ENCODE measurements around the gene ZBTB7A. TPM values are rescaled to one million over a fixed set of nuclear protein-coding genes. Genes with fewer than 3 reads are reported as not detected.

ZBTB7A gene
- total RNA-seq, 2 donors from 2014 or later, result 47.3 to 51.1 TPM

DNA sequence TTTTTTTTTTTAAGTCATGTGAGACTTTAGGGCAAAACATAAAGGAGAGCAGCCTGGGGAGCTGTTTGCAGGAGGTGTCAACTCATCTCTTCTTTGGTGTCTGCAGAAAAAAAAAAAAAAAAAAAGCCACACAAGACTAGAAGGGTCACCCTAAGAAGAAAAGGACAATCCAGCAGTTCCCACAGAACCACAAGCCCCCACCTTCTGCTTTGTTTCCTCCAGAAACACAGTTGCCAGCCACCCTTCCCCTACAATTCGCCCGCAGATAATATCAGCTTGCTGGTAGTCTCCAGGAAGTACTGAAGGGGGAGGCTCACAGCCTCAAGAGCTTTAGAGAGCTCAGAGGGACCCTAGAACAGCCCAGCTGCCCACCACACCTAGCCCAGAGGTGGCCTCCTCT, 22.3 kb upstream of the ZBTB7A start:
- H3K4me3 Mint-ChIP-seq, result peak overlapping the region; percentile 82
- peaks cover 27% of the 10 kb centered on the region for H3K4me1 Mint-ChIP-seq
- DNase-seq (peak in 1 of 3 donors; percentile 39), ATAC-seq (peak; percentile 74)
- no peaks in the 10 kb centered on the region for H3K9me3 ChIP-seq (ENCODE audit: control insufficient read depth, low read length, poor library complexity, severe bottlenecking)
- H3K27me3 Mint-ChIP-seq, result no peaks in the 10 kb centered on the region
- no peaks in the 10 kb centered on the region for H3K36me3 Mint-ChIP-seq (ENCODE audit: low read depth)
- peak overlapping the region; percentile 87 for H3K27ac Mint-ChIP-seq

GRCh38 chr19:4087787-4088679, 21.3 kb upstream of the ZBTB7A start:
- peak overlapping the region; percentile 82 for H3K4me3 Mint-ChIP-seq
- no peak for ATAC-seq
- H3K9me3 ChIP-seq (ENCODE audit: control insufficient read depth, low read length, poor library complexity, severe bottlenecking), result no peaks in the 10 kb centered on the region
- H3K27me3 Mint-ChIP-seq, result no peaks in the 10 kb centered on the region
- DNase-seq, result no peak
- H3K27ac Mint-ChIP-seq, result peak overlapping the region; percentile 87
- peaks cover 33% of the 10 kb centered on the region for H3K4me1 Mint-ChIP-seq
- H3K36me3 Mint-ChIP-seq (ENCODE audit: low read depth), result no peaks in the 10 kb centered on the region

GRCh38 chr19:4086411-4086867, 19.7 kb upstream of the ZBTB7A start:
- ATAC-seq (no peak), DNase-seq (no peak)
- no peaks in the 10 kb centered on the region for H3K27me3 Mint-ChIP-seq
- peak overlapping the region; percentile 66 for H3K27ac Mint-ChIP-seq
- H3K4me3 Mint-ChIP-seq, result peak overlapping the region; percentile 59
- H3K4me1 Mint-ChIP-seq, result peaks cover 35% of the 10 kb centered on the region
- H3K9me3 ChIP-seq (ENCODE audit: control insufficient read depth, low read length, poor library complexity, severe bottlenecking), result no peaks in the 10 kb centered on the region
- no peaks in the 10 kb centered on the region for H3K36me3 Mint-ChIP-seq (ENCODE audit: low read depth)

- Mint-ChIP-seq H3K36me3 (ENCODE audit: low read depth) (no peaks in the 10 kb centered on the region), H3K27me3 (no peaks in the 10 kb centered on the region), H3K4me3 (peak overlapping the region; percentile 76), H3K27ac (peak overlapping the region; percentile 72), H3K4me1 (peaks cover 35% of the 10 kb centered on the region)
- H3K9me3 ChIP-seq (ENCODE audit: control insufficient read depth, low read length, poor library complexity, severe bottlenecking), result no peaks in the 10 kb centered on the region
- ATAC-seq, result no peak
- no peak for DNase-seq
Observed at GRCh38 chr19:4084547-4084877, 17.8 kb upstream of the ZBTB7A start.

DNA sequence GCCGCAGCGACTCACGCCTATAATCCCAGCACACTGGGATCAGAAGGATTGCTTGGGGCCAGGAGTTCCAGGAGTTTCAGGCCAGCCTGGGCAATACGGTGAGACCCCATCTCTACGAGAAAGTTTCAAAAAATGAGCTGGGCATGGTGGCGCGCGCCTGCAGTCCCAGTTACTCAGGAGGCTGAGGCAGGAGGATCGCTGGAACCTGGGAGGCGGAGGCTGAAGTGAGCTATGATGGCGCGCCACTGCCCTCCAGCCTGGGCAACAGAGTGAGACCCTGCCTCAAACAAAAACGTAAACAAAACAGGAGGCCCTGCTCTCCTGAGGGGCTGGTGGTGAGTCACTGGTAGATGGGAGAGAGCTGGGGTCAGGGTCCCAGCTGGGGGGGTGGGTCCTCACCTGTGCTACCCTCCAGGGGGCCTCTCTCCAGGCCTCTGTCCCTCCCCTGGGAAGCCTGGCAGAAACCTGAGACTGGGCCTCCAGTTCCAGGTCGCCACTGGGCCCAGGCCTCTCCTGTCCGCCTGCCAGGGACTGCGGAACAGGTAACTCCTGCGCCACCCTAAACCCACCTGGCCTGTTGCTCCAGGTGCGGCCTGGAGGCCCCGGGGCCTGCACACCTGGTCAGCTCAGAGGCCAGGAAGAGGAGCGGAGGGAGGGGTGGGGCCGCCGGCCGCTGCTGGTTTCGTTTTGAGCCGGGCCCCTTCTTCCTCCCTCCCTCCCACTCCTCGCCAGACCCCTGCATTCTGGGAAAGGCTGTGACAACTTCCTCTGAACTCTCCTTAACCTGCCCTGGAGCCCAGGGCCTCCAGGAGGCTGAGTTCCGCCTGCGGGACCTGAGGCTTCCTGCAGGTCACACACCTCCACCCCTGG, 17.2 kb upstream of the ZBTB7A start:
- Mint-ChIP-seq H3K4me1 (peaks cover 32% of the 10 kb centered on the region), H3K36me3 (ENCODE audit: low read depth) (no peaks in the 10 kb centered on the region), H3K4me3 (peak overlapping the region; percentile 76), H3K27me3 (no peaks in the 10 kb centered on the region), H3K27ac (peak overlapping the region; percentile 72)
- no peaks in the 10 kb centered on the region for H3K9me3 ChIP-seq (ENCODE audit: control insufficient read depth, low read length, poor library complexity, severe bottlenecking)
- DNase-seq (no peak), ATAC-seq (peak; percentile 57)

GRCh38 chr19:4082172-4082571, 15.5 kb upstream of the ZBTB7A start:
- ATAC-seq (no peak), DNase-seq (no peak)
- no peaks in the 10 kb centered on the region for H3K9me3 ChIP-seq (ENCODE audit: control insufficient read depth, low read length, poor library complexity, severe bottlenecking)
- no peaks in the 10 kb centered on the region for H3K36me3 Mint-ChIP-seq (ENCODE audit: low read depth)
- H3K27ac Mint-ChIP-seq, result peak overlapping the region; percentile 53
- H3K4me1 Mint-ChIP-seq, result peaks cover 24% of the 10 kb centered on the region
- H3K27me3 Mint-ChIP-seq, result no peaks in the 10 kb centered on the region
- no peak overlapping the region for H3K4me3 Mint-ChIP-seq

- no peaks in the 10 kb centered on the region for H3K27me3 Mint-ChIP-seq
- H3K4me3 Mint-ChIP-seq, result no peak overlapping the region
- peak overlapping the region; percentile 16 for H3K27ac Mint-ChIP-seq
- no peaks in the 10 kb centered on the region for H3K9me3 ChIP-seq (ENCODE audit: control insufficient read depth, low read length, poor library complexity, severe bottlenecking)
- DNase-seq, result no peak
- peaks cover 24% of the 10 kb centered on the region for H3K4me1 Mint-ChIP-seq
- no peak for ATAC-seq
- no peaks in the 10 kb centered on the region for H3K36me3 Mint-ChIP-seq (ENCODE audit: low read depth)
Observed at GRCh38 chr19:4081441-4082129, 14.9 kb upstream of the ZBTB7A start.

DNA sequence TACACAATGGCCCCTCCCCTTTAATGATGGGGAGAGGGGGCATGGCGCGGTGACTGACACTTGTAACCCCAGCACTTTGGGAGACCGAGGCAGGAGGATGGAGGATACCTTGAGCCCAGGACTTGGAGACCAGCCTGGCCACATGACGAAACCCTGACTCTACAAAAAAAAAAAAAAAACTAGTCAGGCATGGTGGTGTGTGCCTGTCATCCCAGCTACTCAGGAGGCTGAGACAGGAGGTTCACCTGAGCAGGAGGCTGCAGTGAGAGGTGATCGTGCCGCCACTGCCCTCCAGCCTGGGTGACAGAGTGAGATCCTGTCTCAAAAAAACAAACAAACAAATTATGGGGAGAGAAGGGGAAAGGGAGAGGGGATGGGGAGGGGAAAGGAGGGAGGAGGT, 13.8 kb upstream of the ZBTB7A start:
- no peak for ATAC-seq
- H3K4me1 Mint-ChIP-seq, result peaks cover 18% of the 10 kb centered on the region
- DNase-seq, result no peak
- H3K27me3 Mint-ChIP-seq, result no peaks in the 10 kb centered on the region
- H3K36me3 Mint-ChIP-seq (ENCODE audit: low read depth), result no peaks in the 10 kb centered on the region
- H3K27ac Mint-ChIP-seq, result peak overlapping the region; percentile 74
- H3K9me3 ChIP-seq (ENCODE audit: control insufficient read depth, low read length, poor library complexity, severe bottlenecking), result no peaks in the 10 kb centered on the region
- H3K4me3 Mint-ChIP-seq, result no peak overlapping the region

DNA sequence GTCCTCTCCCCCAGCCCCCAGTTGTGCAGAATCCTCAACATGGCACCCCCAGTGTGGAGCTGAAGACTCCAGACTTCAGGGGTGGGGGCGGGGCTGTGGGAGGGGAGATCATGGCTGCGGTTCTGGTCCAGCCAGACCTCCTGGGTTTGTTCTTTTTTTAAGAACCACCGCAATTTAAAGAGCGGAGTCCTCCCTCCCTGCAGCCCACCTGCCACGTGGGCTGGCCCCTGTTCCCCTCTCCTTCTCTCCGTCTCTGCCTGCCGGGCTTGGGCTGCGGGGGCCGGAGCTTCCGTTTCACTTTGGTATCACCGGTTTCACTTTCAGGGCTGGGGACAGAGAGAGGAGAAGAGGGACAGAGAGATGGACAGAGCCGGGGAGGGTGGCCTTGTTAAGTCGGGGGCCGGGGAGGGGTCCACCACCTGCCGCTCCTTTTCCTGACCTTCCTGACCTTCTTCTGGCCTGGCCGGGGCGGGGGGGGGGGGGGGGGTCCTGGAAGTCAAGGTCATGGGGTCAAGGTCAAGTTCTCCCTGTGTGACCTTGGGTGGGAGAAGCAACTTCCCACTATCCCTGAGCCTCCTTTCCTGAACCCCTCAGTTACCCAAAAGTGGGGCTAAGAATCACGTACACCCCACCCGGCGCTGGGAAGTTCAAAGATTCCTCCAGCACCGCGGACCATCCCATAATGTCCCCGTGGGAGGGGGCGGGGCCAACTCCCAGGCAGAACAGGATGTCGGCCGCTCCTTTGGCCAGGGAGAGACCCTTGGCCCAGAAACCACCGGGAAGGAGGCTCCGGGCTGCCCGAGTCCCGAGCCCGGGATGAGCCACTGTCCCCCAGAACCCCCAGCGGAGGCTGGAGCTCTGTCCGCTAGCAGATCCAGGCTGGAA, 11.3 kb upstream of the ZBTB7A start:
- peaks cover 12% of the 10 kb centered on the region for H3K4me1 Mint-ChIP-seq
- no peaks in the 10 kb centered on the region for H3K27me3 Mint-ChIP-seq
- no peaks in the 10 kb centered on the region for H3K36me3 Mint-ChIP-seq (ENCODE audit: low read depth)
- DNase-seq, result no peak
- peak; percentile 66 for ATAC-seq
- peak overlapping the region; percentile 90 for H3K4me3 Mint-ChIP-seq
- H3K27ac Mint-ChIP-seq, result peak overlapping the region; percentile 78
- no peaks in the 10 kb centered on the region for H3K9me3 ChIP-seq (ENCODE audit: control insufficient read depth, low read length, poor library complexity, severe bottlenecking)

DNA sequence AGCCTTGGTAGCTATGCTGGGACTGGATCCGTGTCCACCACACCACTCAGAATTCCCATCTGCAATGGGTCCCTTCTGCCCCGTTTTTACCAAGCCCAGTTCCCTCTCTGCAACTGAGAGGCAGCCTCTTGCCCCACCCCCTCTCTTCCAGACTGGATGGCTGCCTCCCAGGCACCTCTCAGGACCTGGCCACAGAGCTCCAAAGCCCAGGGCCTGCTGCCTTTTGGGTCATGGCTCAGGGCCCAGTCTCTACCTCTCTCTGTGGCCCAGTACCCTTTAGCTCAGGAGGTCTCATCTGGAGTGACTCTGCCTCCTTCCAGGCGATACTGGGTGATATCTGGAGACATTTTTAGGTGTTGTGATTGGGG, 10.3 kb upstream of the ZBTB7A start:
- DNase-seq (no peak), ATAC-seq (no peak)
- Mint-ChIP-seq H3K27me3 (no peaks in the 10 kb centered on the region), H3K27ac (peak overlapping the region; percentile 78), H3K4me3 (no peak overlapping the region), H3K36me3 (ENCODE audit: low read depth) (no peaks in the 10 kb centered on the region), H3K4me1 (peaks cover 9% of the 10 kb centered on the region)
- no peaks in the 10 kb centered on the region for H3K9me3 ChIP-seq (ENCODE audit: control insufficient read depth, low read length, poor library complexity, severe bottlenecking)

- peaks cover 9% of the 10 kb centered on the region for H3K4me1 Mint-ChIP-seq
- H3K4me3 Mint-ChIP-seq, result peak overlapping the region; percentile 50
Observed at GRCh38 chr19:4075373-4075772, 8.7 kb upstream of the ZBTB7A start.

GRCh38 chr19:4071610-4072009, 4.9 kb upstream of the ZBTB7A start:
- DNase-seq (no peak), ATAC-seq (no peak)
- peaks cover 1% of the 10 kb centered on the region for H3K36me3 Mint-ChIP-seq (ENCODE audit: low read depth)
- no peak overlapping the region for H3K4me3 Mint-ChIP-seq
- peaks cover 18% of the 10 kb centered on the region for H3K4me1 Mint-ChIP-seq
- H3K9me3 ChIP-seq (ENCODE audit: control insufficient read depth, low read length, poor library complexity, severe bottlenecking), result no peaks in the 10 kb centered on the region
- no peaks in the 10 kb centered on the region for H3K27me3 Mint-ChIP-seq
- H3K27ac Mint-ChIP-seq, result no peak overlapping the region

More at GRCh38 chr19:4075373-4075772, 8.7 kb upstream of the ZBTB7A start:
- ATAC-seq (no peak), DNase-seq (no peak)
- Mint-ChIP-seq H3K27ac (no peak overlapping the region), H3K27me3 (no peaks in the 10 kb centered on the region), H3K36me3 (ENCODE audit: low read depth) (no peaks in the 10 kb centered on the region)
- no peaks in the 10 kb centered on the region for H3K9me3 ChIP-seq (ENCODE audit: control insufficient read depth, low read length, poor library complexity, severe bottlenecking)

Data from T-helper 17 cell (primary cell).